G401 (cell line): ENCODE results near the gene ACTR3. TPM values are rescaled to one million over a fixed set of nuclear protein-coding genes. Genes with fewer than 3 reads are reported as not detected.
"Not testable (repeated sequence)": the region's sequence is repeated elsewhere in the genome, so short reads cannot be mapped to it uniquely, and the experiment has no call there.

ENCODE experiments used
- DNase-seq: peaks from one replicate; pipeline ENCODE4 v3.0.0-alpha.2; 2015; ENCODE audit warnings: low spot score
- in situ Hi-C: cut with HindIII; loops from 2 replicates; pipeline ENCODE4 v1.10.0; 2016; ENCODE audit warnings: low sequenced_read_pairs, mixed read lengths
- total RNA-seq: library from RNA; depleted of rRNA; stranded (reverse); fragments of >200 nt; shearing (Covaris generic); gene quantifications from 2 replicates; pipeline ENCODE4 v1.2.3, GENCODE V29; 2014; rRNA removed

ACTR3 gene
- 269 and 376 TPM in 2 replicates for total RNA-seq

GRCh38 chr2:113889471-113890252 is at the start of gene ACTR3:
Gene ACTR3, plus strand, starts transcription at chr2:113890089. Its CDS starts 191 bp downstream, at chr2:113890280.
- peak; percentile 97 for DNase-seq
- in situ Hi-C loops: no loop called here

- in situ Hi-C loops: no loop called here
- DNase-seq: no peak
Observed at GRCh38 chr2:113840518-113840917, 49.4 kb upstream of the ACTR3 start.

DNA sequence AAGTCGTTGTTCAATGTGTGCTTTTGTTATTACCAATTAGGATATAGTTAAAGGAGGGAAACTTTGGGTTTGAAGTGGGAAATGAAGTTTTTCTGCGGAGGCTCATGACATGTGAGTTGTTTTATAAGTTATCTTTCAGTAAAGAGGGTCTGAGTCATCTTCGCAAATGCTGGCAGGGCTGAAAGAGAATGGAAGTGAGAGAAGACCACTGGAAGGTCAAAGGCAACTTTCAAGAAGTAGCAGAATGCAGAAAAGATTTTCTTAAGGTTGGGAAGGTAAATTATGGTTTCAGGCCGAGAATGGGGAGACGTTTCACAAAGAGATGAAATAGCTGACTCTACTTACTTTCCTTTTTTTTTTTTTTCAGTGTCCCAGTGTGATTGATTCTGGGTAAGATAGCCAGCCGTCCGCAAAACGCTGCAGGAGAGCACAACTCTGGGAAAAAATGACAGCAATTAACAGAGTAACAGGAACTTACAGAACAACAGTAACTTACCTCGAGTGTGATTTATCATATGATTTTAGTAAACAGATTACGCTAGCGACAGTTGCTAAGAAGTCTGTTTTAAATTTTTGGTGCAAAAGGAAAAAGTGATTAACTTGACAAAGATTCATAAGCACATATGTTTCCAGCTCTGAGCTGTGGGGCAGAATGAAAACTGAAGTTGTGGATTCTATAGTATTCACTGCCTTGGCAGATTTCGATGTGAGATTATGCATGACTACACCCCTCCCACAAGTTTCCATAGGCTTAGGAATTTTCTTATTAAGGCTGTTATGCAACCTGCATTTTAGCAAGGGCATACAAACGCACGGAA is 46.8 kb upstream of the ACTR3 start:
- DNase-seq: no peak
- in situ Hi-C loops: no loop called here

GRCh38 chr2:113843737-113844050 is 46.2 kb upstream of the ACTR3 start:
- in situ Hi-C loops, DNase-seq: not testable (repeated sequence)

DNA sequence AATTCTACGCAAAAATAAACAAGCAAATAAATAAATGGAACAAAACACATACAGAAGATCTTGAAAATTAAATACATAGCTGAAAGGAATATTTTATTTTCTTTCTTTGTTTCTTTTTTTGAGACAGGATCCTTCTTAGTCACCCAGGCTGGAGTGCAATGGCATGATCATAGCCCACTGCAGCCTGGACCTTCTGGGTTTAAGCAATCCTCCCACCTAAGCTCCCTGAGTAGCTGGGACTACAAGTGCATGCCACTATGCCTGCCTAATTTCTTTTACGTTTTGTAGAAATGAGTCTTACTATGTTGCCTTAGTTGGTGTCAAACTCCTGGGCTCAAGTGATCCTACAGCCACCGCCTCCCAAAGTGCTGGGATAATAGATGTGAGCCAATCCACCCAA is 44.6 kb upstream of the ACTR3 start:
- in situ Hi-C loops: no loop called here
- no peak for DNase-seq

- DNase-seq, in situ Hi-C loops: not testable (repeated sequence)
Observed at GRCh38 chr2:113845796-113846195, 44.1 kb upstream of the ACTR3 start.

GRCh38 chr2:113846429-113846828 is 43.5 kb upstream of the ACTR3 start:
- in situ Hi-C loops: no loop called here

GRCh38 chr2:113847144-113847543 is 42.7 kb upstream of the ACTR3 start:
- in situ Hi-C loops: no loop called here
- DNase-seq: no peak

More at GRCh38 chr2:113846429-113846828, 43.5 kb upstream of the ACTR3 start:
- DNase-seq: no peak

DNA sequence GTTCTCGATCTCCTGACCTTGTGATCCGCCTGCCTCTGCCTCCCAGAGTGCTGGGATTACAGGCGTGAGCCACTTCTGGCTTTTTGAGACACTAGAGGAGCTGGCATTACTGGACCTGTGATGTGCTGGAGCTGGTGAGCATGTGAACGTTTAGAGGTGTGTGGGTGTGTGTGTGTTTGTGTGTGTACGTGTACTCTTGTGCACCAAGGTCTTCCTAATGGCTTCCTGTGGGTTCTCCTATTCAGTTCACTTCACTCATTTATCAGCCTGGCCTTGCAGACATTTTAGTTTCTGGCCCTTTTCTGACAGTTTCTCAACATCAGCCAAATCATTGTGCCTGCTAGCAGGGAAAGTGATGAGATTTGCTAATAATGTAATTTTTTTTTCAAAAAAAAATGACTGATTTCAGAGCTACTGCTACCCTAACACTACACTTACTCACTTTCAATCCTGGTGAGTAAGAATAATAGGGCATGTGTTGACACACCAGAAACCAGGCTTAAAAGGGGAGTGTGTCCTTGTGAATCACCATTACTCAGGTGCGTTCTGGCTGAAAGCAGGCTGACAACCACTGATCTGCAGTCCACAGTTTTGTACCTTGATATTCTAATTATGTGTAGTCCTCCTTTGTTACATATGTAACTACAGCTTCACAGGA is 41.0 kb upstream of the ACTR3 start:
- in situ Hi-C loops: no loop called here
- no peak for DNase-seq

GRCh38 chr2:113850687-113851086 is 39.2 kb upstream of the ACTR3 start:
- in situ Hi-C loops: no loop called here
- no peak for DNase-seq

DNA sequence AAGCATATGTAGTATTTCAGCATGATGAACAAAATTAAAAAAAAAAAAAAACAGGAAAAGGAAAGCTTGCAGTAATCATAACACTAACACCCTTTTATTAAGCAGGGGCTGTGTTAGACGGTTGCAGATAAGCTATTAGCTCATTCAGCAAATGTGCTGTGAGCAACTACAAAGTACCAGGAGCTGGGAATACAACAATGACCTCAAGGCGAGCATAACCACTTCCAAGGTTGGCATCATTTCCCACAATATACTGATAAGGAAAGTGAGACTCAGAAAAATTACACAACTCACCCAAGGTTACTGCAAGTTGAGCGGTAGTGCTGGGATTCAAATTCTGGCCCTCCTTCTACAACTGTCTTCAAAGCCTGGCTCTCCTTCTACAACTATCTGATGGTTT is 38.2 kb upstream of the ACTR3 start:
- in situ Hi-C loops: no loop called here

GRCh38 chr2:113854208-113854607 is 35.7 kb upstream of the ACTR3 start:
- no peak for DNase-seq
- in situ Hi-C loops: no loop called here

More for the DNA sequence above, 38.2 kb upstream of the ACTR3 start:
- no peak for DNase-seq

- no peak for DNase-seq
- in situ Hi-C loops: no loop called here
Observed at GRCh38 chr2:113854970-113855740, 34.7 kb upstream of the ACTR3 start.

- no peak for DNase-seq
- in situ Hi-C loops: no loop called here
Observed at GRCh38 chr2:113857464-113857863, 32.4 kb upstream of the ACTR3 start.

- in situ Hi-C loops: no loop called here
- no peak for DNase-seq
Observed at GRCh38 chr2:113858764-113859163, 31.1 kb upstream of the ACTR3 start.

GRCh38 chr2:113861740-113862139 is 28.1 kb upstream of the ACTR3 start:
- DNase-seq: no peak
- in situ Hi-C loops: no loop called here

- DNase-seq: no peak
- in situ Hi-C loops: no loop called here
Observed at GRCh38 chr2:113863144-113863543, 26.7 kb upstream of the ACTR3 start.

- in situ Hi-C loops: no loop called here
- DNase-seq: no peak
Observed at GRCh38 chr2:113867571-113867970, 22.3 kb upstream of the ACTR3 start.

GRCh38 chr2:113869253-113869652 is 20.6 kb upstream of the ACTR3 start:
- DNase-seq: no peak
- in situ Hi-C loops: no loop called here
